Airway epithelial cell (primary cell): Measurements from ENCODE around the gene ANKRD36C. TPM values are rescaled to one million over a fixed set of nuclear protein-coding genes. Genes with fewer than 3 reads are reported as not detected.

Experiments
- total RNA-seq: library from RNA; depleted of rRNA; stranded (reverse); fragments of >200 nt; gene quantifications from 2 replicates; pipeline ENCODE4 v1.2.3, GENCODE V29; 2015

ANKRD36C gene
- 3.2 and 6.1 TPM in 2 replicates for total RNA-seq

DNA sequence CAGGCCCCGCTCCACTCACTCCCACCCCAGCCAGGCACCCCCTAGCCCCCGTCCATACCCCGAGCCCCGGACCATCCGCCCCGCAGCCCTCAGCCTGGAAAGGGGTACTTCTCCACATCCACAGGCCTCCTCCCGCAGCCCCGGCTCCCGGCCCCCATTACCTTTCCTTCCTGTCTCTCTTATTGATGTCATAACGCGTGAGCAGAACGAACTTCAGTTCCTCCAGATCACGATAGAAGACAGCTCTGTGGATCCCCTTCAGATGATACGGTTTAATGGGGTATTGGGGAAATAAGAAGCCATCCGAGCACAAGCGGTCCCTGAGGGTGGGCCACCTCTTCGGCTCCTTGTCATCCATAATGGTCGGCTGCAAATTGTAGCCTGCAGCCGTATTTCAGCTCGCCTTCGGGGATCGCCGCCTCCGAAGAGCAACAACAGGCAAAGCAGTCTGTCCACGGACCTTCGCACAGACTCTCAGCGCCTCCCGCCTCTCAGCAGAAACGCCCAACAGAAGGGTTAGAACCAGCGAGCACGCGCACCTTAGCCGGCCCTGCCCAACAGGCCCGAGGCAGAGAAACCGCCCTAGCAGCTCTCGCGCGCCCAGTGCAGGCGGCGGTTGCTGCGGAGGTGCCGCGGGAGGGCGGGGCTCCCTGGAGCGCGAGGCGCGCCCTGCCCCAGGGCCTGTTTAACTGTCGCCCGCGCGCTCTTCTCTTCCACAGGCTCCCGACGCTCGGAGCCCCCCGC, at the start of gene ANKRD36C:
Gene ANKRD36C, minus strand, starts transcription at position 474 of the 744 bp plus-strand sequence. Its CDS starts 116 bp downstream, at position 358.

GRCh38 chr2:96034792-96035191, 43.2 kb upstream of the ANKRD36C start, which contains the start of gene GPAT2:
TSS of gene GPAT2 (minus strand) at chr2:96034916. CDS start at chr2:96032359, 2,557 bp downstream.

Other genes with a start within 250 kb of the ANKRD36C start
- gene GPAT2, start 43.1 kb upstream of the ANKRD36C start, total RNA-seq, result 0.63 and 1.6 TPM in 2 replicates
- 0.09 TPM in 1 of 2 replicates, not detected in the other for gene ADRA2B, start 124.7 kb upstream of the ANKRD36C start, total RNA-seq
- gene ASTL, start 146.7 kb upstream of the ANKRD36C start, total RNA-seq, result 0.21 TPM in 1 of 2 replicates, not detected in the other
- 4.9 and 6.5 TPM in 2 replicates for gene DUSP2, start 153.6 kb upstream of the ANKRD36C start, total RNA-seq
- 79.9 and 100 TPM in 2 replicates for gene STARD7, start 217.0 kb upstream of the ANKRD36C start, total RNA-seq